GM12874 (cell line): ENCODE data around the gene SLC25A2.

Experiments used
- TF ChIP-seq, protein P1 (sequence below): IDR thresholded peaks from 2 replicates; pipeline ENCODE4 v1.5.1; 2011; ENCODE audit warnings: low read depth, mild to moderate bottlenecking, control low read depth, low read length, moderate library complexity; ENCODE audit not compliant: insufficient read depth

Gene SLC25A2

GRCh38 chr5:141338538-141339306 is 34.9 kb upstream of the SLC25A2 start, which contains the start of gene PCDHGA2:
TSS of gene PCDHGA2 (plus strand) at chr5:141338760.
- TF ChIP-seq, protein P1, sequence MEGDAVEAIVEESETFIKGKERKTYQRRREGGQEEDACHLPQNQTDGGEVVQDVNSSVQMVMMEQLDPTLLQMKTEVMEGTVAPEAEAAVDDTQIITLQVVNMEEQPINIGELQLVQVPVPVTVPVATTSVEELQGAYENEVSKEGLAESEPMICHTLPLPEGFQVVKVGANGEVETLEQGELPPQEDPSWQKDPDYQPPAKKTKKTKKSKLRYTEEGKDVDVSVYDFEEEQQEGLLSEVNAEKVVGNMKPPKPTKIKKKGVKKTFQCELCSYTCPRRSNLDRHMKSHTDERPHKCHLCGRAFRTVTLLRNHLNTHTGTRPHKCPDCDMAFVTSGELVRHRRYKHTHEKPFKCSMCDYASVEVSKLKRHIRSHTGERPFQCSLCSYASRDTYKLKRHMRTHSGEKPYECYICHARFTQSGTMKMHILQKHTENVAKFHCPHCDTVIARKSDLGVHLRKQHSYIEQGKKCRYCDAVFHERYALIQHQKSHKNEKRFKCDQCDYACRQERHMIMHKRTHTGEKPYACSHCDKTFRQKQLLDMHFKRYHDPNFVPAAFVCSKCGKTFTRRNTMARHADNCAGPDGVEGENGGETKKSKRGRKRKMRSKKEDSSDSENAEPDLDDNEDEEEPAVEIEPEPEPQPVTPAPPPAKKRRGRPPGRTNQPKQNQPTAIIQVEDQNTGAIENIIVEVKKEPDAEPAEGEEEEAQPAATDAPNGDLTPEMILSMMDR: peak; percentile 62

- TF ChIP-seq, protein P1: peak; percentile 45; the same call in 1 of the 2 replicates
Measured at GRCh38 chr5:141330299-141331080, 26.6 kb upstream of the SLC25A2 start, which contains the start of gene PCDHGA1. TSS of gene PCDHGA1 (plus strand) at chr5:141330514.

- TF ChIP-seq, protein P1: no peak
Measured at GRCh38 chr5:141328231-141328630, 24.4 kb upstream of the SLC25A2 start.

GRCh38 chr5:141326088-141326854 is 22.4 kb upstream of the SLC25A2 start:
- TF ChIP-seq, protein P1: peak; percentile 63; the same call in 1 of the 2 replicates

GRCh38 chr5:141322261-141322660 is 18.4 kb upstream of the SLC25A2 start:
- TF ChIP-seq, protein P1: no peak

GRCh38 chr5:141320225-141321169 is 16.6 kb upstream of the SLC25A2 start, which contains the start of gene TAF7:
TSS of gene TAF7 (minus strand) at chr5:141320784. CDS start at chr5:141320044, 740 bp downstream.
- TF ChIP-seq, protein P1: peak; percentile 80
